ENCODE data around the gene PDIA6.
"Not testable (repeated sequence)": the region's sequence is repeated elsewhere in the genome, so short reads cannot be mapped to it uniquely, and the experiment has no call there.

The PDIA6 gene

GRCh38 chr2:10783421-10783820 is 29.2 kb downstream of the PDIA6 start:
- DNase-seq (ENCODE audit: low read depth in 1 of 2, low spot score in 1 of 2) = no peak

GRCh38 chr2:10781746-10782145 is 30.8 kb downstream of the PDIA6 start:
- DNase-seq (ENCODE audit: low read depth in 1 of 2, low spot score in 1 of 2) = no peak

- not testable (repeated sequence) for DNase-seq (ENCODE audit: low read depth in 1 of 2, low spot score in 1 of 2)
These were observed 31.8 kb downstream of the PDIA6 start for GRCh38 chr2:10780821-10781220.

- DNase-seq (ENCODE audit: low read depth in 1 of 2, low spot score in 1 of 2) = no peak
These were observed 32.1 kb downstream of the PDIA6 start for GRCh38 chr2:10780491-10780820.

- DNase-seq (ENCODE audit: low read depth in 1 of 2, low spot score in 1 of 2) = no peak
These were observed 32.7 kb downstream of the PDIA6 start for GRCh38 chr2:10779776-10780490.

GRCh38 chr2:10778724-10779115 is 33.9 kb downstream of the PDIA6 start:
- no peak for DNase-seq (ENCODE audit: low read depth in 1 of 2, low spot score in 1 of 2)

GRCh38 chr2:10777842-10778723 is 34.5 kb downstream of the PDIA6 start:
- no peak for DNase-seq (ENCODE audit: low read depth in 1 of 2, low spot score in 1 of 2)

- no peak for DNase-seq (ENCODE audit: low read depth in 1 of 2, low spot score in 1 of 2)
These were observed 35.3 kb downstream of the PDIA6 start for GRCh38 chr2:10777111-10777841.

GRCh38 chr2:10776231-10776977 is 36.2 kb downstream of the PDIA6 start:
- no peak for DNase-seq (ENCODE audit: low read depth in 1 of 2, low spot score in 1 of 2)

- no peak for DNase-seq (ENCODE audit: low read depth in 1 of 2, low spot score in 1 of 2)
These were observed 36.8 kb downstream of the PDIA6 start for GRCh38 chr2:10775831-10776230.

- no peak for DNase-seq (ENCODE audit: low read depth in 1 of 2, low spot score in 1 of 2)
These were observed 37.4 kb downstream of the PDIA6 start for GRCh38 chr2:10775021-10775780.

GRCh38 chr2:10774394-10774793 is 38.2 kb downstream of the PDIA6 start:
- no peak for DNase-seq (ENCODE audit: low read depth in 1 of 2, low spot score in 1 of 2)

- DNase-seq (ENCODE audit: low read depth in 1 of 2, low spot score in 1 of 2) = no peak
These were observed 38.7 kb downstream of the PDIA6 start for GRCh38 chr2:10773821-10774341.

GRCh38 chr2:10772868-10773215 is 39.7 kb downstream of the PDIA6 start:
- no peak for DNase-seq (ENCODE audit: low read depth in 1 of 2, low spot score in 1 of 2)

- no peak for DNase-seq (ENCODE audit: low read depth in 1 of 2, low spot score in 1 of 2)
These were observed 40.3 kb downstream of the PDIA6 start for GRCh38 chr2:10772201-10772867.

- no peak for DNase-seq (ENCODE audit: low read depth in 1 of 2, low spot score in 1 of 2)
These were observed 40.8 kb downstream of the PDIA6 start for GRCh38 chr2:10771786-10772185.

GRCh38 chr2:10770956-10771750 is 41.4 kb downstream of the PDIA6 start:
- DNase-seq (ENCODE audit: low read depth in 1 of 2, low spot score in 1 of 2) = no peak

- DNase-seq (ENCODE audit: low read depth in 1 of 2, low spot score in 1 of 2) = no peak
These were observed 44.5 kb downstream of the PDIA6 start for GRCh38 chr2:10768063-10768507.

GRCh38 chr2:10765914-10766313 is 46.7 kb downstream of the PDIA6 start:
- no peak for DNase-seq (ENCODE audit: low read depth in 1 of 2, low spot score in 1 of 2)

Data from activated T-helper 1 cell treated with anti-CD3 and anti-CD28 coated beads, Interleukin-2, amount 50 U/mL, for 16 hours (primary cell).